Thoracic aorta endothelial cell (primary cell): Measurements from ENCODE around the gene FAXC. TPM values are rescaled to one million over a fixed set of nuclear protein-coding genes. Genes with fewer than 3 reads are reported as not detected.

Experiments
- total RNA-seq: library from RNA; depleted of rRNA; stranded (reverse); fragments of >200 nt; gene quantifications from 2 replicates; pipeline ENCODE4 v1.2.3, GENCODE V29; 2012

The FAXC gene
- total RNA-seq: 0.27 and 1.1 TPM in 2 replicates

DNA sequence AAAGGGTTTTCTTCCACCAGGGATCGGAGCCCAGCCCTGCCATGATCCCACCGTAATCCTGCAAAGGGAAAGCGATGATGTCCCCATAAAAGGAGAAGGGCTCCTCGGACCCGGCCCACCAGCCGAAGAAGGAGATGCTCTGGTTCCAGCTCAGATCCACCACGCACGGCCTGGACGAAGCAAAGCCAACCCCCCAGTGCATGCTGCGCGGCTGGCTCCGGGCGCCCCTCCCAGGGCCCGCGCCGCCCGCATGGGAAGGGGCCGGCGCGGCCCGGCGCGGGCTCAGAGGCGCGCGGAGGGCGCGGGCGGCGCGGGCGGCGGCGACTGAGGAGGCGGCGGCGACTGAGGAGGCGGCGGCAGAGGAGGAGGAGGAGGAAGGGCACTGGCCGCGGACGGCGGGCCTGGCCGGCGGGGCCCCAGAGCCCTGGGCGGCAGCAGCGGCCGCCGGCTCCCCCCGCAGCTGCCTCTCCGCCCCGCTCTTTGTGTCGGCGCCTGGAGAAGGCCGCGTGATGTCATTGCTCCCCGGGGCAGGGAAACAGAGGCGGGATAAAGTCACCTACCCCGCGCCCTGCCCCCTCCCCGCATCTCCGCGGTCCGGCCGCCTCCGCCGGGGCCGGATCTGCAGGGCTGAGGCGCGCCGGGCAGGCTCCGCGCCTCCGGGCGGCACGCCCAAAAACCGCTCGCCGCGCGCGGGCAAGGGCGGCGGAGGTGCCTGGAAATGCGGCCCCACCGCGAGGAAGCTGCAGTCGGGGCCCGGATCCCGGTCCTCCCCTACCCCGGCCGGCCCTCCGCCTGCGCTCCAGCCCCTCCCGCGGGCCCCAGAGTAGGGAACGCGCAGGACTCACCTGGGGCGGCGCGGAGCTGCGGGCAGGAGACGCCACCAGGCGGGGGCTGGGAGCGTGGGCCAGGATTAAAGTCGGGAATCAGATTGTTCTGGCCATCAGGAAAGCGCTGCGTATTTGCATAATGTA, at the start of gene FAXC:
FAXC (minus strand) TSS at position 504 of the 971 bp plus-strand sequence; CDS start at position 202, 302 bp downstream.

DNA sequence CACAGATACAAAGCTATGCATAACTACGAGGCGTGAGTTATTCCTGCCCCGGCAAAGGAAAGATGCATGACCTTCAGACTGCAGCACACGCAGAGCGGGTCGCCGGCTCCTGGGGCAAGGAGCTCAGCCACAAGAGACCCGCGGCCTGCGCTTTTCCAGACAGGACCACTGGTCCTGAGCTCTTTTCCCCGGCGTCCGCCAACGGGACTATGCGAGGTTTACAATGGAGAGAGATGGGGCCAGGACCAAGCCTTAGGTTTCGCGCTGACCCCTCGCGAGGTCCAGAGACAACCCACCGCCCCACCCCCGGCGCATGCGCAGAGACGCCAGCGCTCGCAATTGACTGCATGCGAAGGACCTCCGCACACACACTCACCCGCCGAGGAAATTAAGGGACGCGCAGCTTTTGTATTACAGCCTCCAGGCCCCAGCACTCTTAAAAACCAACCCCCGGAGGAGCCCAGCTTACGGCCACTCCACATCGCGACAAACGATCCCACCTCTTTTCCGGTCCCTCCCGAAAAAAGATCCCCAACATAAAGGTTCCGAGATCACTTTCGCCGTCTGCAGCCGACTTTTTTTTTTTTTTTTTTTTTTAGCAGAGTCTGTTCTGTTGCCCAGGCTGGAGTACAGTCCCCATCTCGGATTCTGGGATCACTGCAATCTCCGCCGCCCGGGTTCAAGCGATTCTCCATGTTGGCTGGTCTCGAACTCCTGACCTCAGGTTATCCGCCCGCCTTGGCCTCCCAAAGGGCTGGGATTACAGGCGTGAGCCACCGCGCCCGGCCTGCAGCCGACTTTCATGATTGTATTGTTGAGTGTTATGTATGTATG, 44.4 kb upstream of the FAXC start, which contains the start of gene COQ3:
COQ3 (minus strand) TSS at position 498 of the 834 bp plus-strand sequence; CDS start at position 482, 16 bp downstream.

Other genes starting within 250 kb of the FAXC start
- 5.2 and 6.7 TPM in 2 replicates for gene COQ3, start 44.5 kb upstream of the FAXC start, total RNA-seq
- 99.3 and 114 TPM in 2 replicates for gene PNISR, start 75.6 kb upstream of the FAXC start, total RNA-seq
- gene USP45, start 165.7 kb upstream of the FAXC start, total RNA-seq: 26.3 and 30.1 TPM in 2 replicates
- gene CCNC, start 219.0 kb upstream of the FAXC start, total RNA-seq: 142 and 154 TPM in 2 replicates